Endothelial cell of umbilical vein (primary cell): ENCODE measurements around the gene CD72. TPM values are rescaled to one million over a fixed set of nuclear protein-coding genes. Genes with fewer than 3 reads are reported as not detected.

Experiments used
- BruUV-seq: library from RNA; stranded (reverse); fragments of 400-500 nt; replicated peaks from 2 replicates; lab custom pipeline; 2021; lab: Mats Ljungman, UMichigan
- CTCF ChIA-PET: fragments of 300-600, 350-600 bp; sonication (Branson Sonifier 250); formaldehyde crosslinking; loops from one replicate; lab custom pipeline; 2021; ENCODE audit warnings: antibody characterized with exemption, inconsistent platforms; lab: Charles Lee
- POLR2A ChIA-PET: fragments of 300-600, 350-600 bp; sonication (Branson Sonifier 250); formaldehyde crosslinking; loops from one replicate; lab custom pipeline; 2021; ENCODE audit warnings: antibody characterized with exemption, inconsistent platforms; lab: Charles Lee
- DNase-seq: peaks from one replicate; pipeline ENCODE4 v3.0.0-alpha.2; 2011; ENCODE audit warnings: low read depth, low spot score
- FAIRE-seq: peaks from 2 replicates; lab custom pipeline; 2011; peaks lifted over from hg19 to GRCh38; lab: Jason Lieb, UNC
- H2AFZ ChIP-seq: 2 replicates; pipeline ENCODE4 v1.6.0; 2012; ENCODE audit warnings: low read depth, low read length, control low read depth, inconsistent platforms
- H3K27ac ChIP-seq: 2 replicates; pipeline ENCODE4 v1.5.1; 2011; ENCODE audit warnings: low read depth, mild to moderate bottlenecking, control low read depth, low read length, moderate library complexity; ENCODE audit not compliant: insufficient read depth
- H3K27me3 ChIP-seq, 2 experiments: 2 replicates each; pipeline versions ENCODE4 v1.6.0 to v1.6.1; 2011; ENCODE audit warnings: low read length in 2 of 2, mixed read lengths in 1 of 2; ENCODE audit not compliant: control insufficient read depth in 2 of 2, insufficient read depth in 2 of 2
- H3K36me3 ChIP-seq, 2 experiments: 2 replicates in 1 of 2; 3 replicates in 1 of 2; pipeline ENCODE4 v1.5.1; 2011; ENCODE audit warnings: low read length in 2 of 2, mild to moderate bottlenecking in 1 of 2, moderate library complexity in 1 of 2; ENCODE audit not compliant: control insufficient read depth in 2 of 2, insufficient read depth in 2 of 2; ENCODE audit errors: extremely low read depth in 1 of 2
- H3K4me1 ChIP-seq: 3 replicates; pipeline ENCODE4 v1.5.1; 2011; ENCODE audit warnings: mild to moderate bottlenecking, low read length; ENCODE audit not compliant: control insufficient read depth, insufficient read depth; ENCODE audit errors: extremely low read depth
- H3K4me2 ChIP-seq: 2 replicates; pipeline ENCODE4 v1.6.1; 2011; ENCODE audit warnings: low read length, control low read depth, mixed read lengths; ENCODE audit not compliant: insufficient read depth
- H3K4me3 ChIP-seq, 3 experiments: fragments of 200-600 bp in 1 of 3; sonication (generic), shearing (Covaris generic) in 1 of 3; replicated peaks in 1 of 3; 2 replicates each; pipeline ENCODE4 v1.5.1; 2011 to 2016; ENCODE audit warnings: control low read depth in 3 of 3, low read length in 3 of 3, mild to moderate bottlenecking in 2 of 3, inconsistent platforms in 1 of 3, low read depth in 1 of 3, moderate library complexity in 1 of 3; ENCODE audit not compliant: insufficient read depth in 1 of 3
- H3K79me2 ChIP-seq: 2 replicates; pipeline ENCODE4 v1.6.0; 2012; ENCODE audit warnings: low read length, inconsistent platforms; ENCODE audit not compliant: control insufficient read depth, insufficient read depth
- H3K9ac ChIP-seq: replicated peaks from 2 replicates; pipeline ENCODE3; 2011; ENCODE audit warnings: low read length, control low read depth; ENCODE audit not compliant: insufficient read depth; ENCODE audit errors: extremely low read depth
- H3K9me1 ChIP-seq: replicated peaks from 3 replicates; pipeline ENCODE4 v1.6.0; 2011; ENCODE audit warnings: mild to moderate bottlenecking, low read length; ENCODE audit not compliant: control insufficient read depth, insufficient read depth; ENCODE audit errors: extremely low read depth
- H3K9me3 ChIP-seq: replicated peaks from 2 replicates; pipeline ENCODE4 v1.5.1; 2012; ENCODE audit warnings: low read length, inconsistent platforms; ENCODE audit not compliant: control insufficient read depth, insufficient read depth
- H4K20me1 ChIP-seq: replicated peaks from 2 replicates; pipeline ENCODE3; 2011; ENCODE audit warnings: mild to moderate bottlenecking, low read length; ENCODE audit not compliant: control insufficient read depth, insufficient read depth; ENCODE audit errors: extremely low read depth
- EZH2 ChIP-seq: IDR thresholded peaks from 2 replicates; pipeline ENCODE4 v1.6.1; 2012; ENCODE audit warnings: borderline replicate concordance, low read depth, mild to moderate bottlenecking, moderate library complexity, low read length, inconsistent platforms; ENCODE audit not compliant: severe bottlenecking
- FOS ChIP-seq: IDR thresholded peaks from 2 replicates; pipeline ENCODE4 v1.6.1; 2011; ENCODE audit warnings: mild to moderate bottlenecking, low read length, moderate library complexity, borderline replicate concordance; ENCODE audit not compliant: insufficient read depth
- GATA2 ChIP-seq: IDR thresholded peaks from 2 replicates; pipeline ENCODE4 v1.7.0; 2011; ENCODE audit warnings: low read depth, mild to moderate bottlenecking, moderate library complexity, mixed read lengths, low read length; ENCODE audit not compliant: insufficient read length, insufficient read depth
- JUN ChIP-seq: IDR thresholded peaks from 2 replicates; pipeline ENCODE4 v1.6.1; 2011; ENCODE audit warnings: borderline replicate concordance, low read depth; ENCODE audit not compliant: insufficient read length, insufficient read depth
- MYC ChIP-seq: IDR thresholded peaks from one replicate; pipeline ENCODE4 v1.6.1; 2011; ENCODE audit warnings: mild to moderate bottlenecking, low read depth, low read length
- POLR2A ChIP-seq: IDR thresholded peaks from 2 replicates; pipeline ENCODE4 v1.6.1; 2012; ENCODE audit warnings: low read depth, mild to moderate bottlenecking, control low read depth, low read length
- POLR2AphosphoS5 ChIP-seq: IDR thresholded peaks from 2 replicates; pipeline ENCODE4 v1.6.1; 2012; ENCODE audit warnings: low read depth, mild to moderate bottlenecking, control low read depth, low read length, moderate library complexity; ENCODE audit not compliant: insufficient read depth
- dilution Hi-C: fragments of 300-500 bp; cut with MboI; formaldehyde crosslinking; loops from one replicate; pipeline ENCODE4 v1.15.0; 2019; ENCODE audit warnings: low sequenced_read_pairs; ENCODE audit not compliant: extremely low pct_ligation_motif_present
- intact Hi-C: fragments of 100-400 bp; cut with micrococcal nuclease; formaldehyde crosslinking; loops from one replicate; pipeline ENCODE4 v1.10.0; 2022
- polyA plus RNA-seq, 4 experiments: library from polyadenylated mRNA; depleted of rRNA in 3 of 4; stranded (reverse) in 3 of 4; unstranded in 1 of 4; fragments of >200 nt; gene quantifications; 2 replicates each; pipeline versions ENCODE4 v1.2.1 to v1.2.3, GENCODE V29; 2011 to 2012; ENCODE audit warnings: missing spikeins in 1 of 4
- total RNA-seq: library from RNA; stranded (reverse); gene quantifications from 2 replicates; pipeline ENCODE4 v1.2.3, GENCODE V29; 2021
- TF ChIP-seq, protein P1 (sequence below): IDR thresholded peaks from 2 replicates; pipeline ENCODE4 v1.6.1; 2011; ENCODE audit not compliant: insufficient read depth, insufficient read length
- TF ChIP-seq, protein P2 (sequence below), 2 donors: IDR thresholded peaks; 1 replicate in 1 of 2; 2 replicates in 1 of 2; pipeline ENCODE4 v1.5.1; 2011; ENCODE audit warnings: low read length in 2 of 2, mild to moderate bottlenecking in 2 of 2, moderate library complexity in 2 of 2, control low read depth in 1 of 2, inconsistent platforms in 1 of 2, low read depth in 1 of 2; ENCODE audit not compliant: insufficient read depth in 1 of 2; ENCODE audit errors: extremely low read depth in 1 of 2

CD72 gene
- total and polyA plus RNA-seq, 2 donors (not counting 3 experiments of a cell fraction or from before 2014, with no cell fraction given), result 0.39 TPM; not detected in 1

DNA sequence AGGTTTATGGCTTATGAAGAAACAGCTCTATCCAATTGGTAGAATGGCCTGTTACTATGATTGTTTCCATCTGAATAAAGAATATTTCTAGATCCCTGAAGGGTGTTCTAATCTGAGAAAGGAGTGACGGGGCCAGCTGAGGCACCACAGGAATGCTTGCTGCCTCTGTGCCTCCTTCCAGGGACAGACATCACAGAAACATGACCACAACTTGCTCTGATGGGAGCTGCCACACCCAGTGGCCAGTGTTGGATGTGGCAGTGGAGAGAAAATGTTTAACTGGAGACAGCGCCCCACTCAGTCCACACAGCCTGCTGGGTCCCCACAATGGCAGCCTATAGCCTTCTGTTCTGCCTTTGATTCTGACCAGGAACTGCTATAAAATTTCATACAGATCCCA lies 51.8 kb downstream of the CD72 start:
- Histone ChIP-seq H3K27ac (no peak overlapping the region), H3K27me3 (peaks cover 0 to 2% of the 10 kb centered on the region in 2 experiments), H3K9me3 (no peaks in the 10 kb centered on the region), H3K4me3 (no peak overlapping the region), H3K9ac (no peak overlapping the region), H2AFZ (no peak overlapping the region), H4K20me1 (no peaks in the 10 kb centered on the region), H3K4me2 (no peak overlapping the region), H3K4me1 (peaks cover 9% of the 10 kb centered on the region), H3K9me1 (no peaks in the 10 kb centered on the region), H3K36me3 (peaks cover 0 to 1% of the 10 kb centered on the region in 2 experiments), H3K79me2 (no peaks in the 10 kb centered on the region)
- POLR2A ChIA-PET, result no interaction called here
- intact Hi-C loops (loop anchor here (10.0 kb wide), 1 partner anchor 292 kb away; no protein-coding TSS in a partner anchor), dilution Hi-C loops (no loop called here)
- CTCF ChIA-PET, result interaction anchor here (0.9 to 2.9 kb wide), 5 partner anchors 9 to 88 kb away, joined by 4 to 13 read pairs (median 6); no protein-coding TSS in a partner anchor
- DNase-seq (no peak), FAIRE-seq (no peak)
- TF ChIP-seq POLR2A (no peak), FOS (no peak), EZH2 (no peak), MYC (no peak), POLR2AphosphoS5 (no peak), JUN (no peak), GATA2 (no peak)
- TF ChIP-seq, protein P1, sequence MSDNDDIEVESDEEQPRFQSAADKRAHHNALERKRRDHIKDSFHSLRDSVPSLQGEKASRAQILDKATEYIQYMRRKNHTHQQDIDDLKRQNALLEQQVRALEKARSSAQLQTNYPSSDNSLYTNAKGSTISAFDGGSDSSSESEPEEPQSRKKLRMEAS, result no peak
- TF ChIP-seq, protein P2, sequence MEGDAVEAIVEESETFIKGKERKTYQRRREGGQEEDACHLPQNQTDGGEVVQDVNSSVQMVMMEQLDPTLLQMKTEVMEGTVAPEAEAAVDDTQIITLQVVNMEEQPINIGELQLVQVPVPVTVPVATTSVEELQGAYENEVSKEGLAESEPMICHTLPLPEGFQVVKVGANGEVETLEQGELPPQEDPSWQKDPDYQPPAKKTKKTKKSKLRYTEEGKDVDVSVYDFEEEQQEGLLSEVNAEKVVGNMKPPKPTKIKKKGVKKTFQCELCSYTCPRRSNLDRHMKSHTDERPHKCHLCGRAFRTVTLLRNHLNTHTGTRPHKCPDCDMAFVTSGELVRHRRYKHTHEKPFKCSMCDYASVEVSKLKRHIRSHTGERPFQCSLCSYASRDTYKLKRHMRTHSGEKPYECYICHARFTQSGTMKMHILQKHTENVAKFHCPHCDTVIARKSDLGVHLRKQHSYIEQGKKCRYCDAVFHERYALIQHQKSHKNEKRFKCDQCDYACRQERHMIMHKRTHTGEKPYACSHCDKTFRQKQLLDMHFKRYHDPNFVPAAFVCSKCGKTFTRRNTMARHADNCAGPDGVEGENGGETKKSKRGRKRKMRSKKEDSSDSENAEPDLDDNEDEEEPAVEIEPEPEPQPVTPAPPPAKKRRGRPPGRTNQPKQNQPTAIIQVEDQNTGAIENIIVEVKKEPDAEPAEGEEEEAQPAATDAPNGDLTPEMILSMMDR (IDR thresholded peaks at IDR 0.05; ENCODE audit: extremely low read depth in 1 of 2, insufficient read depth in 1 of 2, low read depth in 1 of 2, low read length in 2 of 2), result no peak
- BruUV-seq, result no TSS peak
